GM18861 (cell line): ENCODE results near the gene ADCY2.

Experiments used
- ATAC-seq: cut with Tn5 transposase; IDR thresholded peaks from one replicate; pipeline ENCODE4 v1.9.1; 2021; ENCODE audit not compliant: unreplicated experiment

Gene ADCY2

GRCh38 chr5:7586480-7586879 is 190.5 kb downstream of the ADCY2 start:
- ATAC-seq: no peak

- ATAC-seq: no peak
Measured at GRCh38 chr5:7589800-7590199, 193.9 kb downstream of the ADCY2 start.

GRCh38 chr5:7592910-7593309 is 197.0 kb downstream of the ADCY2 start:
- no peak for ATAC-seq

GRCh38 chr5:7597059-7597642 is 201.2 kb downstream of the ADCY2 start:
- ATAC-seq: no peak

GRCh38 chr5:7606840-7607465 is 211.0 kb downstream of the ADCY2 start:
- ATAC-seq: no peak

- no peak for ATAC-seq
Measured at GRCh38 chr5:7608772-7609171, 212.8 kb downstream of the ADCY2 start.

- no peak for ATAC-seq
Measured at GRCh38 chr5:7609726-7610125, 213.8 kb downstream of the ADCY2 start.

GRCh38 chr5:7610531-7611177 is 214.7 kb downstream of the ADCY2 start:
- ATAC-seq: no peak

- ATAC-seq: no peak
Measured at GRCh38 chr5:7611518-7611917, 215.6 kb downstream of the ADCY2 start.

GRCh38 chr5:7615566-7616061 is 219.7 kb downstream of the ADCY2 start:
- no peak for ATAC-seq

GRCh38 chr5:7616897-7617296 is 221.0 kb downstream of the ADCY2 start:
- ATAC-seq: no peak

GRCh38 chr5:7622498-7622897 is 226.6 kb downstream of the ADCY2 start:
- ATAC-seq: no peak

- ATAC-seq: no peak
Measured at GRCh38 chr5:7625740-7626139, 229.8 kb downstream of the ADCY2 start.

- ATAC-seq: no peak
Measured at GRCh38 chr5:7628248-7628647, 232.3 kb downstream of the ADCY2 start.

GRCh38 chr5:7628820-7629219 is 232.9 kb downstream of the ADCY2 start:
- no peak for ATAC-seq

- ATAC-seq: no peak
Measured at GRCh38 chr5:7629561-7629960, 233.6 kb downstream of the ADCY2 start.

- no peak for ATAC-seq
Measured at GRCh38 chr5:7634837-7635236, 238.9 kb downstream of the ADCY2 start.

GRCh38 chr5:7638456-7638855 is 242.5 kb downstream of the ADCY2 start:
- ATAC-seq: no peak

- no peak for ATAC-seq
Measured at GRCh38 chr5:7642029-7642428, 246.1 kb downstream of the ADCY2 start.

- ATAC-seq: no peak
Measured at GRCh38 chr5:7644723-7645122, 248.8 kb downstream of the ADCY2 start.

- ATAC-seq: no peak
Measured at GRCh38 chr5:7650755-7651154, 254.8 kb downstream of the ADCY2 start.

- no peak for ATAC-seq
Measured at GRCh38 chr5:7653046-7653445, 257.1 kb downstream of the ADCY2 start.
